ENCODE measurements around the gene NAA80.

DNA sequence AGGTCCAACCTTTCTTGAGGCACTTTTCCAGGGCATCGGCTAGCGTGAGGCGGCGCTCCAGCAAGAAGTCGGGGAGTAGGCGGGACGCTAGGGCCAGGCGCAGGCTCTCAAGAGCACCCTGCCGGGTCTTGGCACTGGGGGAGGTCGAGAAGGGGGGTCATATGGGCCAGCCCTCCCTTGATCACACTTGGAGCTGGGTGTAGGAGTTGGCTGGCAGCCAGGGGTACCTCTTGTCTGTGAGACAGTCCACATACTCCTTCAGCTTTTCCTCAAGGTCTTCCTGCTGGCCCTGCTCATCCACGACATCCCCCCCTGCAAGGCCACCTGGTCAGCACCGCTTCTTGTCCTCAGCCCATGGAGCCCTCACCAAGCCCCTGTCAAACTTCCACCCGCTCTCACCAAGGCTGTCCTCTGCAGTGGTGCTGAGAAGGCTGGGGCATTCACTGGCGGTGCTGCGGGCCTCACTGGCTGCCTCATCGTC, 9.0 kb downstream of the NAA80 start:
- TF ChIP-seq EZH2 (IDR thresholded peaks at IDR 0.05; ENCODE audit: low read depth) (no peak), CTCF (conservative IDR thresholded peaks at IDR 0.05) (no peak)

Data from PC-9 (cell line).